ENCODE measurements around the gene STOML1.

The STOML1 gene

DNA sequence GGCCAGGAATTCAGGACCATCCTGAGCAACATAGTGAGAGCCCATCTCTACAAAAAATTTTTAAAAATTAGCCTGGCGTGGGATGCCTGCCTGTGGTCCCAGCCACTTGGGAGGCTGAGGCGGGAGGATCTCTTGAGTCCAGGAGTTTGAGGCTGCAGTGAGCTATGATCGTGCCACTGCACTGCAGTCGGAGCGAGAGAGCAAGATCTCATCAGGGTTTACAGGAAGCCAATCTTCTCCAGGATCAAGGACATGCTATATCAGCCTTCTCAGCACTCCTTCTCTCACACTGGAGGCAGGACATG, 451 bp upstream of the STOML1 start:
- Histone ChIP-seq H3K27ac (peak overlapping the region in 1 of 2 donors; percentile 93), H3K4me3 (peak overlapping the region; percentile 94)
- TF ChIP-seq, protein P1, sequence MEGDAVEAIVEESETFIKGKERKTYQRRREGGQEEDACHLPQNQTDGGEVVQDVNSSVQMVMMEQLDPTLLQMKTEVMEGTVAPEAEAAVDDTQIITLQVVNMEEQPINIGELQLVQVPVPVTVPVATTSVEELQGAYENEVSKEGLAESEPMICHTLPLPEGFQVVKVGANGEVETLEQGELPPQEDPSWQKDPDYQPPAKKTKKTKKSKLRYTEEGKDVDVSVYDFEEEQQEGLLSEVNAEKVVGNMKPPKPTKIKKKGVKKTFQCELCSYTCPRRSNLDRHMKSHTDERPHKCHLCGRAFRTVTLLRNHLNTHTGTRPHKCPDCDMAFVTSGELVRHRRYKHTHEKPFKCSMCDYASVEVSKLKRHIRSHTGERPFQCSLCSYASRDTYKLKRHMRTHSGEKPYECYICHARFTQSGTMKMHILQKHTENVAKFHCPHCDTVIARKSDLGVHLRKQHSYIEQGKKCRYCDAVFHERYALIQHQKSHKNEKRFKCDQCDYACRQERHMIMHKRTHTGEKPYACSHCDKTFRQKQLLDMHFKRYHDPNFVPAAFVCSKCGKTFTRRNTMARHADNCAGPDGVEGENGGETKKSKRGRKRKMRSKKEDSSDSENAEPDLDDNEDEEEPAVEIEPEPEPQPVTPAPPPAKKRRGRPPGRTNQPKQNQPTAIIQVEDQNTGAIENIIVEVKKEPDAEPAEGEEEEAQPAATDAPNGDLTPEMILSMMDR (IDR thresholded peaks at IDR 0.05), result no peak
- DNase-seq (ENCODE audit: low spot score), result no peak

GRCh38 chr15:73991260-73991659, 835 bp downstream of the STOML1 start:
- TF ChIP-seq, protein P1 (IDR thresholded peaks at IDR 0.05), result no peak
- peak overlapping the region; percentile 94 for H3K4me3 ChIP-seq
- H3K27ac ChIP-seq, result peak overlapping the region; percentile 75 to 93
- DNase-seq (ENCODE audit: low spot score), result no peak

GRCh38 chr15:73990250-73991005, 1.7 kb downstream of the STOML1 start:
- H3K4me3 ChIP-seq, result peak overlapping the region; percentile 94
- DNase-seq (ENCODE audit: low spot score), result no peak
- TF ChIP-seq, protein P1 (IDR thresholded peaks at IDR 0.05), result no peak
- peak overlapping the region; percentile 75 to 93 for H3K27ac ChIP-seq

DNA sequence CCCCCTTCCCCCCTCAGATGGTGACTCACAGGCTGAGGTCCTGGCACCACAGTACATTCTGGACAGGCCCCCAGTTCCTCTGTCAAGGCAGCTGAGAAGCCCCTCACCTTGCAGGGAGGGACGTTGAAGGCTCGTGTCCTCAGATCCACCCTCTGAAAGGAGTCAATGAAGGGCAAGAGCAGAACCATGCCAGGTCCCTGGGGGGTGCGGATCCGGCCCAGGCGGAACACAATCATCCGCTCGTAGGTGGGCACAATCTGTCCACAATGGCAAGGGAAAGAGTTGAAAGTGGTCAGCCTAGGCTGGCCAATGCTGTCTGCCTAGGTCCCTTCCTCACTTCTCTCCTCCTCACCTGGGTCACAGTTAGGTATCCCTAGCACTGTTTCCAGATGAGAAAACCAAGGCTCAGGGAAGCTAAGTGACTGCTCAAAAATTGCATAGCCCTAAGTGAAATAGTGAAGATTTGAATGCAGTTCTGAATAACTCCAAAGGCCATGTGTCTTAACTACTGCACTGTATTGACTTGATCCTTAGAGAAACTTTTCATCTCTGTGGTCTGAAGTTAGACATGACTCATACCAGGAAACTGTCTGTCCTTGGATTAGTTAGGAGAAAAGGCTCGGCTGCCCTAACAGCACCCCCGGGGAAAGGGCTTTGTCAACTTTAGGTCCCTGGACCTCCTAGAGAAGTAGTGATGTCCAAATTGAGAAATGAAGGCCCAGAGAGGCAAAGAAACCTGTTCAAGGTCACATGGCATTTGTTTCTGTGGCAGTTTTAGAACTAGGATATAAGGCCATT, 2.9 kb downstream of the STOML1 start:
- H3K4me3 ChIP-seq, result no peak overlapping the region
- no peak for DNase-seq (ENCODE audit: low spot score)
- peak overlapping the region; percentile 54 to 93 for H3K27ac ChIP-seq
- TF ChIP-seq, protein P1 (IDR thresholded peaks at IDR 0.05), result no peak

GRCh38 chr15:73988445-73988969, 3.6 kb downstream of the STOML1 start:
- TF ChIP-seq, protein P1 (IDR thresholded peaks at IDR 0.05), result no peak
- peak overlapping the region in 1 of 2 donors; percentile 93 for H3K27ac ChIP-seq
- no peak for DNase-seq (ENCODE audit: low spot score)
- H3K4me3 ChIP-seq, result no peak overlapping the region

- H3K27ac ChIP-seq, result peak overlapping the region in 1 of 2 donors; percentile 93
- TF ChIP-seq, protein P1 (IDR thresholded peaks at IDR 0.05), result no peak
- no peak for DNase-seq (ENCODE audit: low spot score)
These were observed 4.2 kb downstream of the STOML1 start for GRCh38 chr15:73987681-73988444.

More at GRCh38 chr15:73987681-73988444, 4.2 kb downstream of the STOML1 start:
- no peak overlapping the region for H3K4me3 ChIP-seq
